WTC11 (cell line): ENCODE measurements around the gene GALNT3. TPM values are rescaled to one million over a fixed set of nuclear protein-coding genes. Genes with fewer than 3 reads are reported as not detected.

Experiments used
- ATAC-seq: fragments of 200-7000 bp; cut with Tn5 transposase; 2 replicates; pipeline ENCODE4 v1.10.0; 2021; ENCODE audit warnings: mild to moderate bottlenecking, moderate library complexity
- CTCF ChIA-PET: fragments of 300-600 bp; sonication (Branson Sonifier 250); formaldehyde crosslinking; loops from one replicate; lab custom pipeline; 2021; ENCODE audit warnings: antibody characterized with exemption; lab: Charles Lee
- POLR2A ChIA-PET: fragments of 350-600 bp; sonication (Branson Sonifier 250); formaldehyde crosslinking; loops from one replicate; lab custom pipeline; 2021; ENCODE audit warnings: antibody characterized with exemption; lab: Charles Lee
- DNase-seq: peaks from one replicate; pipeline ENCODE4 v3.0.0; 2021; ENCODE audit warnings: low spot score
- H3K27ac Mint-ChIP-seq: 2 replicates; pipeline ENCODE4 v1.8.0; 2021; ENCODE audit warnings: mixed read lengths
- H3K27me3 Mint-ChIP-seq: 2 replicates; pipeline ENCODE4 v1.8.0; 2021; ENCODE audit warnings: low read depth, mild to moderate bottlenecking, moderate library complexity, mixed read lengths
- H3K36me3 Mint-ChIP-seq: 2 replicates; pipeline ENCODE4 v1.8.0; 2021; ENCODE audit warnings: mixed read lengths
- H3K4me1 Mint-ChIP-seq: 2 replicates; pipeline ENCODE4 v1.8.0; 2022; ENCODE audit warnings: mixed read lengths
- H3K4me3 Mint-ChIP-seq: 2 replicates; pipeline ENCODE4 v1.8.0; 2021; ENCODE audit warnings: mild to moderate bottlenecking, moderate library complexity, mixed read lengths
- H3K9me3 Mint-ChIP-seq: 2 replicates; pipeline ENCODE4 v1.8.0; 2021; ENCODE audit warnings: mixed read lengths
- ARID4B ChIP-seq: sonication (generic); formaldehyde crosslinking; IDR thresholded peaks from 2 replicates; pipeline ENCODE4 v1.8.0; 2023; ENCODE audit warnings: missing genetic modification reagents, mild to moderate bottlenecking, borderline replicate concordance
- ATF6 ChIP-seq: sonication (generic); formaldehyde crosslinking; IDR thresholded peaks from 2 replicates; pipeline ENCODE4 v1.8.1; 2023; ENCODE audit warnings: mild to moderate bottlenecking, missing genetic modification reagents
- CBFB ChIP-seq: sonication (generic); formaldehyde crosslinking; IDR thresholded peaks from 2 replicates; pipeline ENCODE4 v1.8.1; 2022; ENCODE audit warnings: mild to moderate bottlenecking, low read depth, missing genetic modification reagents
- CREB1 ChIP-seq: sonication (generic); formaldehyde crosslinking; IDR thresholded peaks from 2 replicates; pipeline ENCODE4 v1.8.0; 2023; ENCODE audit warnings: mild to moderate bottlenecking, missing genetic modification reagents
- E2F4 ChIP-seq: sonication (generic); formaldehyde crosslinking; IDR thresholded peaks from 2 replicates; pipeline ENCODE4 v1.8.1; 2022; ENCODE audit warnings: low read depth, mild to moderate bottlenecking, moderate library complexity, missing genetic modification reagents, borderline replicate concordance
- ELF4 ChIP-seq: sonication (generic); formaldehyde crosslinking; IDR thresholded peaks from 2 replicates; pipeline ENCODE4 v1.8.1; 2022; ENCODE audit warnings: low read depth, mild to moderate bottlenecking, moderate library complexity, missing genetic modification reagents
- FOXJ3 ChIP-seq: sonication (generic); formaldehyde crosslinking; IDR thresholded peaks from 2 replicates; pipeline ENCODE4 v1.9.0; 2021; ENCODE audit warnings: missing genetic modification reagents, mild to moderate bottlenecking, borderline replicate concordance
- FOXP1 ChIP-seq: sonication (generic); formaldehyde crosslinking; IDR thresholded peaks from 2 replicates; pipeline ENCODE4 v1.8.0; 2022; ENCODE audit warnings: missing genetic modification reagents, mild to moderate bottlenecking, moderate library complexity, borderline replicate concordance
- NFATC4 ChIP-seq: fragments of 250-450 bp; sonication (Bioruptor Pico); IDR thresholded peaks from 2 replicates; pipeline ENCODE4 v1.9.0; 2021; ENCODE audit warnings: mild to moderate bottlenecking
- NFYB ChIP-seq: sonication (generic); formaldehyde crosslinking; conservative IDR thresholded peaks from 2 replicates; pipeline ENCODE4 v1.8.0; 2022; ENCODE audit warnings: low read depth, missing genetic modification reagents
- NR2C2 ChIP-seq: sonication (generic); formaldehyde crosslinking; IDR thresholded peaks from 2 replicates; pipeline ENCODE4 v1.8.0; 2022; ENCODE audit warnings: mild to moderate bottlenecking, missing genetic modification reagents
- PRRX2 ChIP-seq: fragments of 250-450 bp; sonication (Bioruptor Pico); IDR thresholded peaks from 2 replicates; pipeline ENCODE4 v1.8.0; 2021; ENCODE audit warnings: mild to moderate bottlenecking
- RELA ChIP-seq: sonication (generic); formaldehyde crosslinking; IDR thresholded peaks from 2 replicates; pipeline ENCODE4 v1.8.1; 2022; ENCODE audit warnings: missing genetic modification reagents, mild to moderate bottlenecking, borderline replicate concordance
- RORB ChIP-seq: fragments of 250-450 bp; sonication (Bioruptor Pico); IDR thresholded peaks from 2 replicates; pipeline ENCODE4 v1.9.0; 2021; ENCODE audit warnings: mild to moderate bottlenecking
- SOX15 ChIP-seq: fragments of 250-450 bp; sonication (Bioruptor Pico); IDR thresholded peaks from 2 replicates; pipeline ENCODE4 v1.9.0; 2021; ENCODE audit warnings: mild to moderate bottlenecking
- TEAD4 ChIP-seq: sonication (generic); formaldehyde crosslinking; IDR thresholded peaks from 2 replicates; pipeline ENCODE4 v1.8.0; 2022; ENCODE audit warnings: mild to moderate bottlenecking, missing genetic modification reagents
- USF1 ChIP-seq: sonication (generic); formaldehyde crosslinking; IDR thresholded peaks from 2 replicates; pipeline ENCODE4 v1.8.0; 2022; ENCODE audit warnings: mild to moderate bottlenecking, missing genetic modification reagents
- ZNF138 ChIP-seq: sonication (generic); formaldehyde crosslinking; conservative IDR thresholded peaks from 2 replicates; pipeline ENCODE4 v1.8.1; 2022; ENCODE audit warnings: mild to moderate bottlenecking, moderate library complexity, missing genetic modification reagents
- total RNA-seq: library from RNA; stranded (reverse); gene quantifications from 3 replicates; pipeline ENCODE4 v1.2.3, GENCODE V29; 2021
- TF ChIP-seq, protein P1 (sequence below): sonication (generic); formaldehyde crosslinking; IDR thresholded peaks from 2 replicates; pipeline ENCODE4 v1.8.0; 2022; ENCODE audit warnings: missing genetic modification reagents

GALNT3 gene
- total RNA-seq, 1 experiment from 2014 or later, result 19.4 TPM

- TF ChIP-seq ARID4B (no peak), NFATC4 (CRISPR knock-in tag) (no peak), ZNF138 (no peak), CREB1 (CRISPR knock-in tag) (no peak), TEAD4 (CRISPR knock-in tag) (no peak), PRRX2 (CRISPR knock-in tag) (no peak)
- TF ChIP-seq, all 79 proteins: peak for 0
Observed at GRCh38 chr2:165804719-165805118, 10.7 kb upstream of the GALNT3 start (continued).

GRCh38 chr2:165803123-165803760, 9.2 kb upstream of the GALNT3 start:
- H3K36me3 Mint-ChIP-seq, result peaks cover 12% of the 10 kb centered on the region
- H3K27me3 Mint-ChIP-seq, result no peaks in the 10 kb centered on the region
- DNase-seq (no peak), ATAC-seq (no peak)
- TF ChIP-seq NR2C2 (no peak), ZNF138 (no peak), ELF4 (CRISPR knock-in tag) (no peak), E2F4 (no peak), RORB (CRISPR knock-in tag) (no peak), NFYB (no peak), CBFB (CRISPR knock-in tag) (no peak), RELA (CRISPR knock-in tag) (no peak), USF1 (CRISPR knock-in tag) (no peak), FOXP1 (CRISPR knock-in tag) (no peak), ATF6 (no peak), FOXJ3 (CRISPR knock-in tag) (no peak), SOX15 (CRISPR knock-in tag) (no peak)
- TF ChIP-seq, protein P1, sequence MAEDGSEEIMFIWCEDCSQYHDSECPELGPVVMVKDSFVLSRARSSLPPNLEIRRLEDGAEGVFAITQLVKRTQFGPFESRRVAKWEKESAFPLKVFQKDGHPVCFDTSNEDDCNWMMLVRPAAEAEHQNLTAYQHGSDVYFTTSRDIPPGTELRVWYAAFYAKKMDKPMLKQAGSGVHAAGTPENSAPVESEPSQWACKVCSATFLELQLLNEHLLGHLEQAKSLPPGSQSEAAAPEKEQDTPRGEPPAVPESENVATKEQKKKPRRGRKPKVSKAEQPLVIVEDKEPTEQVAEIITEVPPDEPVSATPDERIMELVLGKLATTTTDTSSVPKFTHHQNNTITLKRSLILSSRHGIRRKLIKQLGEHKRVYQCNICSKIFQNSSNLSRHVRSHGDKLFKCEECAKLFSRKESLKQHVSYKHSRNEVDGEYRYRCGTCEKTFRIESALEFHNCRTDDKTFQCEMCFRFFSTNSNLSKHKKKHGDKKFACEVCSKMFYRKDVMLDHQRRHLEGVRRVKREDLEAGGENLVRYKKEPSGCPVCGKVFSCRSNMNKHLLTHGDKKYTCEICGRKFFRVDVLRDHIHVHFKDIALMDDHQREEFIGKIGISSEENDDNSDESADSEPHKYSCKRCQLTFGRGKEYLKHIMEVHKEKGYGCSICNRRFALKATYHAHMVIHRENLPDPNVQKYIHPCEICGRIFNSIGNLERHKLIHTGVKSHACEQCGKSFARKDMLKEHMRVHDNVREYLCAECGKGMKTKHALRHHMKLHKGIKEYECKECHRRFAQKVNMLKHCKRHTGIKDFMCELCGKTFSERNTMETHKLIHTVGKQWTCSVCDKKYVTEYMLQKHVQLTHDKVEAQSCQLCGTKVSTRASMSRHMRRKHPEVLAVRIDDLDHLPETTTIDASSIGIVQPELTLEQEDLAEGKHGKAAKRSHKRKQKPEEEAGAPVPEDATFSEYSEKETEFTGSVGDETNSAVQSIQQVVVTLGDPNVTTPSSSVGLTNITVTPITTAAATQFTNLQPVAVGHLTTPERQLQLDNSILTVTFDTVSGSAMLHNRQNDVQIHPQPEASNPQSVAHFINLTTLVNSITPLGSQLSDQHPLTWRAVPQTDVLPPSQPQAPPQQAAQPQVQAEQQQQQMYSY (CRISPR knock-in tag), result no peak
- POLR2A ChIA-PET, result no interaction called here
- no peak overlapping the region for H3K27ac Mint-ChIP-seq
- H3K4me3 Mint-ChIP-seq, result no peak overlapping the region
- CTCF ChIA-PET, result interaction anchor here (0.8 to 1.2 kb wide), 2 partner anchors 24 to 71 kb away, joined by 3 read pairs; no protein-coding TSS in a partner anchor
- H3K4me1 Mint-ChIP-seq, result no peaks in the 10 kb centered on the region
- H3K9me3 Mint-ChIP-seq, result peaks cover 13% of the 10 kb centered on the region
